Lower leg skin (tissue), 4 donors: ENCODE data around the gene ERC2. TPM values are rescaled to one million over a fixed set of nuclear protein-coding genes. Genes with fewer than 3 reads are reported as not detected.

Experiments
- DNase-seq, 2 donors: peaks; one replicate each; pipeline ENCODE4 v3.0.0-alpha.2; 2019; ENCODE audit warnings: low spot score in 2 of 2
- H3K4me3 ChIP-seq: fragments of 200-600 bp; sonication (generic); 2 replicates; pipeline ENCODE4 v1.5.1; 2017; ENCODE audit warnings: mild to moderate bottlenecking, low read depth; ENCODE audit not compliant: poor library complexity, severe bottlenecking
- POLR2A ChIP-seq, 2 donors: fragments of 450-650 bp; IDR thresholded peaks; one replicate each; pipeline ENCODE4 v1.6.1; 2016 to 2017; ENCODE audit warnings: antibody characterized with exemption in 2 of 2, mild to moderate bottlenecking in 1 of 2, moderate library complexity in 1 of 2
- WGBS, 2 donors: methylation state at CpG; one replicate each; pipeline ENCODE4 v1.1.5; 2018; 5-methylcytosine and 5-hydroxymethylcytosine counted together
- intact Hi-C: fragments of 100-400 bp; cut with DNase I; formaldehyde crosslinking; loops from one replicate; pipeline ENCODE4 v1.15.0; 2023; ENCODE audit warnings: low total_unique reads
- total RNA-seq, 4 donors: library from RNA; depleted of rRNA; stranded (reverse); fragments of >200 nt; gene quantifications; one replicate each; pipeline ENCODE4 v1.1.0, GENCODE V29; 2016
- TF ChIP-seq, protein P1 (sequence below), 3 donors: fragments of 450-650 bp; IDR thresholded peaks; one replicate each; pipeline ENCODE4 v1.5.1; 2016; ENCODE audit warnings: antibody characterized with exemption in 3 of 3, mild to moderate bottlenecking in 3 of 3, moderate library complexity in 2 of 3

Gene ERC2
- total RNA-seq, 4 donors from 2014 or later: 0.23 to 1.3 (median 0.42) TPM; not detected in 1

DNA sequence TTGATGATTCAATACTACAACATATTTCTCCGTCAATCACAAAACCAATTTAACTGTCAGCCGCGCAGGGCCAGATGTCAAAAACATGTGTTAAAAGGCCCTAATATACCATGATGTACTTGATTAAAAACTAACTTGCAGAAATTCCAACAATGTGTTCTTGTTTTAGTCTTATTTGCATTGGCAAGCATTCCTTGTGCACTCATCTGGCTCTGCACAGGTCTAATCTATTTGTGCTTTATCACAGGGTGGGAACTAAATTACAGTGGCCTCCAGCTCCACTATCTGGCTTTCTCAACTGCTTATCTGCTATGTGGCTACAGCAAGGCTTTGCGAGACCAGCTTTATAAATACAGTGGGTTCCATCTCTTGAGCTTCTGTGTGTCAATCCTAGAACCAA lies 455.5 kb downstream of the ERC2 start:
- WGBS, 2 donors: 44 to 66% methylated on average over 4 of the region's 4 CpGs
- intact Hi-C loops: no loop called here
- DNase-seq: no peak

DNA sequence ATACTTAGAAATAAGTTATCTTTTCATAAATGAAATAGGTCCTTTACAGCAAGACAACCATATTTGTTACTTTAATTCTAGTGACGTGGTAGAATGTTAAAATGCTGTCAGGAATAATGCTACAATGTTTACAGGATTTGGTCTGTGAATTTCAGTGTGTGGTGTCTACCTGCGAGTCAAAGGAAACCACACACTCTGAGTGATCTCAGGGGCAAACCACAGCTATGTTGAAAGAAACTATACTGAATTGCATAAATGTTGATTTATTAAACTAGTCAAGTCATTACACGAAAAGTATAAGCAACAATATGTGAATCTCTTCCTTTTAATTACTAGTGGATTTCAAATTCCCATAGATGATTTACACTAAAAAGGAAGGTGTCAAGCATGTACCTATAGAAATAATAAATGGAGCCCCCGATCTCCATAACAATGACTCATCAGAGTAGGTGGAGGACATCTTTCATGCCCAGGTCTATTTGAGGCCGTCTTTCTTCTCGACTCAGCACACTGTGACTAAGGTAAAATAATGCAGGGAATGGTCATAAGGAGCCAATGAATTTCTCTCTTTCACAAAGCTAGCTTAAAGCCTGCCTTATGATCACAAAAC lies 463.0 kb downstream of the ERC2 start:
- intact Hi-C loops: no loop called here
- no peak for DNase-seq
- 56 to 62% methylated on average over 6 of the region's 6 CpGs for WGBS, 2 donors
- no peak for TF ChIP-seq POLR2A (IDR thresholded peaks at IDR 0.05)
- TF ChIP-seq, protein P1, sequence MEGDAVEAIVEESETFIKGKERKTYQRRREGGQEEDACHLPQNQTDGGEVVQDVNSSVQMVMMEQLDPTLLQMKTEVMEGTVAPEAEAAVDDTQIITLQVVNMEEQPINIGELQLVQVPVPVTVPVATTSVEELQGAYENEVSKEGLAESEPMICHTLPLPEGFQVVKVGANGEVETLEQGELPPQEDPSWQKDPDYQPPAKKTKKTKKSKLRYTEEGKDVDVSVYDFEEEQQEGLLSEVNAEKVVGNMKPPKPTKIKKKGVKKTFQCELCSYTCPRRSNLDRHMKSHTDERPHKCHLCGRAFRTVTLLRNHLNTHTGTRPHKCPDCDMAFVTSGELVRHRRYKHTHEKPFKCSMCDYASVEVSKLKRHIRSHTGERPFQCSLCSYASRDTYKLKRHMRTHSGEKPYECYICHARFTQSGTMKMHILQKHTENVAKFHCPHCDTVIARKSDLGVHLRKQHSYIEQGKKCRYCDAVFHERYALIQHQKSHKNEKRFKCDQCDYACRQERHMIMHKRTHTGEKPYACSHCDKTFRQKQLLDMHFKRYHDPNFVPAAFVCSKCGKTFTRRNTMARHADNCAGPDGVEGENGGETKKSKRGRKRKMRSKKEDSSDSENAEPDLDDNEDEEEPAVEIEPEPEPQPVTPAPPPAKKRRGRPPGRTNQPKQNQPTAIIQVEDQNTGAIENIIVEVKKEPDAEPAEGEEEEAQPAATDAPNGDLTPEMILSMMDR (IDR thresholded peaks at IDR 0.05): no peak
- H3K4me3 ChIP-seq: no peak overlapping the region

More for the DNA sequence above, 455.5 kb downstream of the ERC2 start:
- TF ChIP-seq, protein P1 (IDR thresholded peaks at IDR 0.05): no peak
- H3K4me3 ChIP-seq: no peak overlapping the region

DNA sequence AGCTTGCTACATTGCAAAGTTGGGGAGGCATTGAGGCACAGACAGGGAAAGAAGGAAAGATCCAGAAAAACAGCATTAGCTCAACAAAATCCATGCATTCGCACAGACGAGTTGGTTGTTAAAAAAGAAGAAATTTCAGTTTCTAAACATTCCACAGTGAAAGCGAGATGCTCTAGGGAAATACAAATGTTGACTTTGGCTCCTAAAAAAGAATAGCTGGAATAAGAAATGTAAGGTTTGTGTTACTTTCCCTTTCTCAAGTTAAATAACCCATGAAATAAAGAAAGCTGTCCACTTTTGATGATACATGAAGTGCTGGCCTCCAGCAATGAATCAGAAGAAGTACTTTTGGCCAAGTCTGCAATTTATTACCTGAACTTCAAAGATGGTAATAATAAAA lies 465.1 kb downstream of the ERC2 start:
- no peak overlapping the region for H3K4me3 ChIP-seq
- no peak for DNase-seq
- intact Hi-C loops: no loop called here
- 67 to 71% methylated on average over 3 of the region's 3 CpGs for WGBS, 2 donors
- TF ChIP-seq, protein P1 (IDR thresholded peaks at IDR 0.05): no peak
- TF ChIP-seq POLR2A (IDR thresholded peaks at IDR 0.05): no peak

DNA sequence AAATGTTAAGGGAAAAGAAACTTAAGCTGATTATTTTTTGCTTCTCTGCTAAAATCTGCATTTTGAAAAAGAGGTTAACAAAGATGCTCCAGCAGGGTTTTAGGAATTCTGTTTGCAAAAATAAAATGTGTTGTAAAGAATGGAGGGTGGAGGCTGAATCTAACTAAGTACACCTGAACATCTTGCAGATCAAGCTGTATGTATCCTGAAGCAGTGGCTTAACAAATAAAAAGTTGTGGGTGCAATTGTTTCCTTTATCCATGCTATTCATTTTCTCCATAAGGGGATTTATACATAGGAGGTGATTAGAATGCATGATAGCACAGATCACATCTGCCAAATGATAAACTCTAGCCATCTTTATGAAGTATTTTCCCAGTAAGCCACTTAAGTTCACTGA lies 466.3 kb downstream of the ERC2 start:
- no peak overlapping the region for H3K4me3 ChIP-seq
- DNase-seq: no peak
- intact Hi-C loops: no loop called here
- TF ChIP-seq, protein P1 (IDR thresholded peaks at IDR 0.05): no peak
- TF ChIP-seq POLR2A (IDR thresholded peaks at IDR 0.05): no peak

DNA sequence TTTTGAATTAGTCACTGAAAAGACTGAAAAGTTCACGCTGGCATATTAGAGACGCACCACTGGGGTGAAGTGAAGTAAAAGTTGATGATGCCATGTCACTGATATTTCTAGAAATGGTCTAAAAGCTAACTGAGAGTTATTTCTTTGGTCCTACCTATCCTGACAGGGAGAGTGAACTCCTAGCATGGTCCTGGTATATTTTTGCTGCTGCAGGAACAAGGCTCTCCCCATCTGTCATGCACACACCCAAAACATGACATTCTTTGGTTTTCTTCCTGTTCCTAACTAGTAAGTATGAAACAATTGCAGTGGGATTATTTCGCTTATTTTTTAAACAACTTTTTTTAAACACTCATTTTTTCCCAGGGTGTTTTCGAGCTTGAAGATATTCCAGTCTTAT lies 466.7 kb downstream of the ERC2 start:
- TF ChIP-seq, protein P1 (IDR thresholded peaks at IDR 0.05): no peak
- TF ChIP-seq POLR2A (IDR thresholded peaks at IDR 0.05): no peak
- H3K4me3 ChIP-seq: no peak overlapping the region
- DNase-seq: no peak
- 66 to 74% methylated on average over 4 of the region's 4 CpGs for WGBS, 2 donors
- intact Hi-C loops: no loop called here

DNA sequence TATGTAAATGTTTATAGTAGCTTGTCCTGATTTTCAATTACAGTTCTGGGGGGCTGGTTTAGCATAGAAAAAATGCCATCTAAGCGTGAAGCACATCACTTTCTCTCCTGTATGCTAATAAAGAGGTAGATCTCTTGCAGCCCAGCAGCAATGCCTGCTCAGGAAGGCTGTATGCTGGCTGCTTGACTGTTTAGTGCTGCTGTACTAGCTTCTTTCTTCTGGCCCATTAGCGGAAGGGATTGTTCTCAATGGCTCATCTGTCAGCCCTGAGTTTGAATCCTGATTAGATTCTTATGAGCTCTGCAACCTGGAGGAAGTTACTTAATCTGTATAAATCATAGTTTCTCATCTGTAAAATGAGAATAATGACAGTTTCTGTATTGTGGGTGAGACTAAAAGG lies 478.9 kb downstream of the ERC2 start:
- DNase-seq: no peak
- intact Hi-C loops: no loop called here
- no peak overlapping the region for H3K4me3 ChIP-seq
- 88 to 91% methylated on average over 2 of the region's 2 CpGs for WGBS, 2 donors
- no peak for TF ChIP-seq POLR2A (IDR thresholded peaks at IDR 0.05)
- TF ChIP-seq, protein P1 (IDR thresholded peaks at IDR 0.05): no peak
